NCI-H1417 (cell line): ENCODE data around the gene CERS5.
A peak's percentile ranks its signal among the peaks of the same experiment; 100 is the strongest.

ENCODE experiments used
- DNase-seq, 3 experiments: peaks; one replicate each; lab custom pipeline; 2025; lab: John Stamatoyannopoulos, UW

CERS5 gene

DNA sequence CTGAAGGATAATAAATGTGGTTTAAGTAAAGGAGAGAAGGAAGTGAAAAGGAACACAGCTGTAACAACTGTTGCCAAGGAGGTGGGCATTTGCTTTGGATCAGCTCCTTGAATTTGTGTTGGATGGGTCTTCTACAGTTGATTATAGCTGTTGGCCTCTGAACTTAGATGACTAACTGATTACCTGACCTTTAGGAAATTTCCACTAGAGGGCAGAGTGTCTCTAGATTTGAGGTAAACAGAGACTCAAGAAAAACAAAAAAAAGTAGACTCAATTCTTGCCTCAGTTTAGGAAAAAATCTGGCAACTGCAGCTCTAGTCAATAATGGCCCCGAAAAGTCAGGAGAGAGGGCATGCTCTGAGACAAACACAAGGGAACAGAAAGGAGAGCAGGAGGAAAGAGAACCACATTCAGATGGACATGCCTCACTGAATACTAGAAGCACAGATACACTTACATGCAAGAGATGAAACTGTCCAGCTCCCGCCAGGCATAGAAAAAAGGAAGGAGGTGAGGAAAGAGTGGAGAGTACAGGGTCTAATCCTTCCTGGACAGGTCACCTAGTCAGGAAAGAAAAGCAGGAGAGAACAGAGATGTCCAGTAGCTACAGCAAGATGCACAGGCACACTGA is 34.5 kb downstream of the CERS5 start:
- DNase-seq = peak in 2 of 3 experiments; percentile 40 to 50

DNA sequence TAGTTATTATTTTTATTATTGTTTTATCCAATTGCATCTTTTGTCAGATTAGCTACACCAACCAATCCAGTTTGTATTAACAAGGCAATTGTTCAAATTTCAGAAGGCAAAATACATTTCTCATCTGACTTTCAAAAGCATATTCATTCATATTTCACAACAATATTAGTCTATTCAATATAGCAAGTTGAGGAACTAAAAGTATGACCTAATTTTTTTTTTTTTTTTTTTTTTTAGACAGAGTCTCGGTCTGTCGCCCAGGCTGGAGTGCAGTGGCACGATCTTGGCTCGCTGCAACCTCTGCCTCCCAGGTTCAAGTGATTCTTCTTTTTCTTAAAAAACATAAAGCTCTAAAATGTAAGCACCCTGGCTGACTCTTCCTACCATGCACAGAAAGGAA is 37.9 kb downstream of the CERS5 start:
- DNase-seq = no peak

DNA sequence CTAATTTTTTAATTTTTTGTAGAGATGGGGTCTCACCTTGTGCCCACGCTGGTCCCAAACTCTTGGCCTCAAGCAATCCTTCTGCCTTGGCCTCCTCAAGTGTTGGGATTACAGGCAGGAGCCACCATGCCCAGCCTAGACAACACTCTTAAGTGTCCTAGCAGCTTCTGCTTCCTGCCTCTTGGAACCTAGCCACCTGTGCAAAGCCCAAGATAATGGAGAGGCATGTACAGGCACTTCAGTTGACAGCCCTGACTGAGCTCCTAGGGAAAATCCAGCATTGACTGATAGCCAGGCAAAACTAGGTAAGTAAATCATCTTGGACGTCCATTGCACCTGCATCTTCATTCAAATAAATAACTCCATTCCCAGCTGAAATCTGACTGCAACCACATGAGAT is 39.6 kb downstream of the CERS5 start:
- DNase-seq = peak in 2 of 3 experiments; percentile 70 to 78

DNA sequence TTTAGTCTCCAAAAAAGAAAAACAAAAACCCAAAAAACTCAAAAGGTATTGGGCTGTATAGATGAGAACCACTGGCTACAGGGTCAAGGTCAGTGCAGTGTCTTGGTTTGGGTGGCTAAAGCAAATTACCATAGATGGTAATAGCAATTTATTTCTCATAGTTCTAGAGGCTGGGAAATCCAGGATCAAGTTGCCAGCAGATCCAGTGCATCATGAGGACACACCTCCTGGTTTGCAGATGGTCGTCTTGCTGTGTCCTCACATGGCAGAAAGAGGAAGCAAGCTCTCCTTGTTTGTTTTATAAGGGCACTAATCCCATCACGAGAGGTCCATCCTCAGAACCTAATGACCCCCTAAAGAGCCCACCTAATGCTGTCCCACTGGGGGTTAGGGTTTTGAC is 44.0 kb downstream of the CERS5 start:
- no peak for DNase-seq

DNA sequence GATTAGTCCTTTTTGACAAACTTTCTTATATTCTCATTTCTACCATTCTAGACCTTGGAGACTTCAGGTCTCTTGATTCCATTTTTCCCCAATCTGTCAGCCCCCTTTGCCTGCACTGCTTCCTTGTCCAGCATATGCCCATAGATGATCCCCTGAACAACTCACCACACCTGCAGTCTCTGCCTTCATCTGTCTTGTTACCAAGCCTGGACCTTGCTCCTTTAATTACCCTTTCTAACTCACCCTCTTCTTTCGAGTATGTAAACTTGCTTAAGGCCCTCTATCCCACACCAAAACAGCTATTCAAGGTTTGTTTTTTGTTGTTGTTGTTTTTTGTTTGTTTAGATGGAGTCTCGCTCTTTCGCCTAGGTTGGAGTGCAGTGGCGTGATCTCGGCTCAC is 45.5 kb downstream of the CERS5 start:
- no peak for DNase-seq

DNA sequence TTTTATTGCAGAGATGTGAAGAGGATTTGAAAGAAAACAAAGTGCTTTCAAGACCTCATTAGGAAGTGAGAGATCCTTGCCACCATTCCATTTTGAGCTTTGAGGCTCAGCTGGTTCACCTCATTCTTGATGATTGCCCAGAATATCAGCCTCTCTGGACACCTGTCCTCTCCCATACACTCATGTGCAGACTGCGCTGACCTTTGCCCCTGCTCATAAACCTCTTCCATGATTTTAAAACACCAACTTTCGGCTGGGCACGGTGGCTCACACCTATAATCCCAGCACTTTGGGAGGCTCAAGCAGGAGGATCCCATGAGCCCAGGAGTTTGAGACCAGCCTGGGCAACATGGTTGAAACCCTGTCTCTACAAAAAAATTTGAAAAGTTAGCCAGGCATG is 46.2 kb downstream of the CERS5 start:
- DNase-seq = no peak

DNA sequence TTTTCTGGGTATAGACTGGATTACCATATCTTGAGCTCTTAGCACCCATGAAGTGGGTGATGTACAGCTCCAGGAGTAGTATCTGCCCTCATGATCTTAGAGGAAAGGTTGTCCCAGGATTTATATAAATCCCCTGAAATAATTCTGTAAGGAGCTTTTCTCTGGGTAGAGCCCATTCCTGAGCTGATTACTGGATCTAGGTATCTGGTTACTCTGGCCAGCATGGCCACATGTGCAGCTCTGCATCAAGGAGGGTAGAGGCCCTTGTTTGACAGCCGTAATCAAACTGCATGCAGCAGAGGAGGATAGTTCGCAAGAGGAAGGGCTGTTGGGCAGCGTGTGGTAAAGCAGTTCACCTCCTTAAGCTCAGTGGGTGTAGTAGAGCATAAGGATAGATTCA is 46.6 kb downstream of the CERS5 start:
- DNase-seq = no peak

DNA sequence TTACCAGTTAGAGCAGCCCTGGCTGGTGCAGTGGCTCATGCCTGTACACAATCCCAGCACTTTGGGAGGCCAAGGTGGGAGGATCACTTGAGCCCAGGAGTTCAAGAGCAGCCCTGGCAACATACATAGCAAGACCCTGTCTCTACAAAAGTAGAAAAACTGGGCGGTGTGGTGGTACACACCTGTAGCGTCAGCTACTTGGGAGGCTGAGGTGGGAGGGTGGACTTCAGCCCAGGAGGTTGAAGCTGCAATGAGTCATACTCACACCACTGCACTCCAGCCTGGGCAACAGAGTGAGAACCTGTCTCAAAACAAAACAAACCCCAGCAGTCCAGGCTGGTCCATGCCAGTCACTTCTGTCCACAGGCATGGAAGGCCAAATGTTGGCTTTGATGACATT is 47.8 kb downstream of the CERS5 start:
- no peak for DNase-seq

DNA sequence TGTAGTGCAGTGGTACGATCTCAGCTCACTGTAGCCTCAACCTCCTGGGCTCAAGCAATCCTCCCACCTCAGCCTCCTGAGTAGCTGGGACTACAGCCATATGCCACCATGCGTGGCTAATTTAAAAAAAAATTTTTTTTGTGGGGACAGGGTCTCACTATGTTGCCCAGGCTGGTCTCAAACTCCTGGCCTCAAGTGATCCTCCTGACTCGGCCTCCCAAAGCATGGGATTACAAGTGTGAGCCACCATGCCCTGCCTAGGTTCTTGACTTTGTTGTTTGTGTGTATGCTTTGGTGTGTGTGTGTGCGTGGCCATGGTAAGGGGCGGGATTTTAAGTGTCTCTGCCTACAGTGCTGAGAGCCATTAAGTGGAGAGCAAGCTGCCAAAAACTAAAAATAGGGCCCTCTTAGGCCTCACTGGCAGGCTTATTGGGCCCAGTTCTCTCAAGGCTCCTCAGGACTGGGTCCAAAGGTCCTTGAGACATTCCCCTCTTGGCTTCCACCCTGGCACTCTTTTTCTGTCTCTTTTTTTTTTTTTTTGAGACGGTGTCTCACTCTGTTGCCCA is 50.0 kb downstream of the CERS5 start:
- DNase-seq = peak in 1 of 3 experiments; percentile 43

DNA sequence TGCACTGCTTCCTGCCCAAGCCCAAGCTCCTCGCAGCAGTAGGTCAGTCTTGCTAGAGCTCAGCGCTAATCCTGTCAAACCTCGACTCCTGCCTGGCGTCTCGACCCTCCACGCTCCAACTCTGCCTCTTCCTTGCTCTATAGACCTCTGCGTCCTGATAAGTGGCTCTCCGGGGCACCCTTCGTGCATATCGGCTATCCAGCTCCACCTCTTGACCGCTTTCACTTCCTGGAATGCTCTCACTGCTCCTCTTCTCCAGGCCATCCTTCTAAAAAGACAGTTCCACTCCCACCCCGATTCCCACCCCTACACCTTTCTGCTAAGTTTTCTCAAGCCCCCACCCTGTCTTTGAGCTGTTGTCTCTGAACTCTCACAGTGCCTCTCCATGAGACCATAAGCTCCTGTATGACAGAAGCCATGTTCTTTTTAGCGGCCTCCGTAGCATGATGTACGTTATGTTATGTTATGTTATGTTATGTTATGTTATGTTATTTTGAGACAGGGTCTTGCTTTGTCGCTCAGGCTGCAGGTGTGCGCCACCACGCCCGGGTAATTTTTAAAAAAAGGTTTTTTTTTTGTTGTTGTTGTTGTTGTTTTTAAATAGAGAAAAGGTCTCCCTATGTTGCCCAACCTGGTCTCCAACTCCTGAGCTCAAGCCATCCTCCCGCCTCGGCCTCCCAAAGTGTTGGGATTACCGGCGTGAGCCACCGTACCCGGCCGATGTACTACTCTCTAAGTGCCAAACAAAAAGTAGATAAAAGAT is 54.5 kb downstream of the CERS5 start:
- peak in 1 of 3 experiments; percentile 51 for DNase-seq

DNA sequence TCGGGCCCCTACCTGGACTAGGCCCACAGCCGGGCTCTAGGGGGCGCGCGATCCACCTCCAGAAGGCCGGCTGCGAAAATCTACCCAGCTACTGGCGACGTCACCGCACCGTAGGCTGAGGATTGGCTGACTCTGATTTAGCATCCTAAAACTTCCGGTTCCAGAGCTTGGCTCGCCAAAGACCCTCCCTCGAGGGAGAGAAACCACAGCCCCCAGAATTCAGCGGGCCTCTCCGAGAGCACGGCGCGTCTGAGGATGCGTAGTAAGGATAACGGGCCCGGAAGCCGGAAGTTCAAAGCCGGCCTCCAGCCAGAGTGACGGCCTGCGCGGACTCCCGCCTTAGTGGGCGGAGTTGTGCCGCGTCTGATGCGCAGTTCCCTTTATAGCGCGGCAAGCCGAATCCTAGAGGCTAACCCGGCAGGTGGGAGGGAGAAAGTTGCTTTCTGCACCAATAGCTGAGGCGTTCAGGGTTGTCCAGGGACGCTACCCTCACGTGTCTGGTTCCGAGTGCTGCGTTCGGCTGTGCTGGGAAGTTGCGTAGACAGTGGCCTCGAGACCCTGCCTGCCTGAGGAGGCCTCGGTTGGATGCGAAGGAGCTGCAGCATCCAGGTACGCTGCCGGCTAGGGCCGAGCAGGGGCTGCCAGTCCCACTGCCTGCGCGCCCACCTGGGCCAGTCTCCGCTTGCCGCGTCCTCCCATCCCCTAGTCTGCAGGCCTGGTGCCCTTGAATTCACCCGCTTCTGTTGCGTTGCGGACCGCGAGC is 55.3 kb downstream of the CERS5 start, which contains the start of gene COX14:
Gene COX14, plus strand, starts transcription at position 544 of the 763 bp plus-strand sequence. CDS start 7,808 bp downstream, outside the sequence.
- peak; percentile 100 for DNase-seq

DNA sequence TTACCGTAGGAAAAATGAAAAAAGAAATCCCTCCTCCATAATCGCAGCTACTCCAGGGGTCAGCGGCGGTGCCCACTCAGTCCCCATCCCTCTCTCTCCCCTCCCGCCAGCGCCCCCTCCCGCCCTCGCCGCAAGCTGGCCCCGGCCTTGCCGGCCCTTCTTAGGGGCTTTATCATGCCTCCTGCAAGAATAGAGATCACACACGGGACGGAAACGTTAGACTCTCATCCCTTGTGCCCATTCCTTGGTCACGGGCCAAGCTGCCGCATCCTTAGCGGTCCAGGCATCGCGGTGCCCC is 55.8 kb downstream of the CERS5 start:
- DNase-seq = no peak

DNA sequence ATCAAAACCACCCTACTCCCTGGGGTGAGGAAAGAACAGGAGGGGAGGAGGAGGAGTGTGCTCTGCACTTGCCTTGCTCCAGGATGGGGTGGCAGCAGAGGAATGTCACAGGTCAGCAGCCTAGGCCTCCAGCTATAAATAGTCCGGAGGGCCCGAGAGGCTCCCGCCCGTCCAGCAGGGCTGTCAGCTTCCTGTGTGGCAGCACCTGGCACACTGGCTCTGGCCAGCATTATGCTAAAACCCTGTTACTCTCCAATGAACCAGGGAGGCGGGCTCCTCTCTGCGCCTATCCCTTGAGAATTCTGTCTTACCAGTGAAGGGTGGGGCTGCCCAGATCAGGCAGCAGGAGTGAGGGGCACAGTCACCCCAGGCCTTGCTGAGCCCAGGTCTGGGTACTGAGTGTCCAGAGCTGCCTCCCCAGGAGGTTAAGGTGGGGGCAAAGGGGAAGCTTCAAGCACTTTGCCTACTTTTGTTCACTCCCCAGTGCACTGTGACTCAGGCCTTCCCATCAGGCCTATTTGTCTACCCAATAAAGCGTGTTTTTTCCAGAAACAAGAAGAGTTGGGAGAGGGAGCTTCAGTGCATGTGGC is 56.3 kb downstream of the CERS5 start:
- peak in 2 of 3 experiments; percentile 43 to 69 for DNase-seq

DNA sequence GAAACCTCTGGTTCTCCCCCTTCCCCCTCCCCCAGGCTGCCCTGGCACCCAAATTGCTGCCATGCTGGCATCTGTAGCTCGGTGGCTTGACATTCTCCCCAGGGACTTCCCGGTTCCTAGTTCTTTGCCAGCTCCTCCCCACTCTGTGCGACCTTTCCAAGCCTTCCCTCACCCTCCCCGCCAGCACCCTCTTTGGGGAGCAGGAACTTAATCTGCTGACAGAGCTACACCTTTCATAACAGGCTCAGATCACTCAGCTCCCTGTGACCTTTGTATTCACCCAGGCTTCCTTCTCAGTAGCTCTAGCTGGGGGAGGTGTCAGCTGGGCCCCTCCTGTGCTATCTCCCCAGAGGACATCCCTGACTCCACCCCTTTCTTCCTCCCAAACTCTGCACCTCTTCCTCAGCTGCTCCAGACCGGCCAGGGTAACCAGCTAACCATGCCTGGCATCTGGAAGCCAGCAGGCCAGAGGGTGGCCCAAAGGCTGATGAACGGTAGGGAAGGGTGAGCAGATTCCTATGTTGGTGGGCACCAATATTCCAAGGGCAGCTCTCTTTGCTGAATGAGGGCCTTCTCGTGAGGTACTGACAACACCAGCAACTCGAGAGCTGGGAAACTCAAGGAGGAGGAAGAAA is 56.9 kb downstream of the CERS5 start:
- peak in 1 of 3 experiments; percentile 34 for DNase-seq

DNA sequence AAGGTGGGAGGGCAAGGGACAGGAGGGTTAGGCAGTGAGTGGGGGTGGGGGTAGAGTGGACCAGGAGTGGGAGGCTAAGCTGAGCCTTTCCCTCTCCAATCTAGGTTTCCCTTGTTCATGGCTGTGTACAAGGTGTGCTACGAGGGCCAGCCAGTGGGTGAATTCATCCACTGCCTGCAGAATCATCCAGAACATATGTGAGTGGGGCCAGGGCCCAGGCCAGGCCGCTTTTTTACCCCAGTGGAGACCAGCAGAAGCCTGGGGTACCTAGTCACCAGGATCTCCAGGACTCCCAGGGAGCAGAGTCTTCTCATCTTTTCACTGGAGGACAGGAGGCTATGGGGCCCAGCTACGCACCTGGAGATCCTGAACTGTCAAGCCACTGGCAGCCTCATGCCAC is 57.9 kb downstream of the CERS5 start:
- no peak for DNase-seq

DNA sequence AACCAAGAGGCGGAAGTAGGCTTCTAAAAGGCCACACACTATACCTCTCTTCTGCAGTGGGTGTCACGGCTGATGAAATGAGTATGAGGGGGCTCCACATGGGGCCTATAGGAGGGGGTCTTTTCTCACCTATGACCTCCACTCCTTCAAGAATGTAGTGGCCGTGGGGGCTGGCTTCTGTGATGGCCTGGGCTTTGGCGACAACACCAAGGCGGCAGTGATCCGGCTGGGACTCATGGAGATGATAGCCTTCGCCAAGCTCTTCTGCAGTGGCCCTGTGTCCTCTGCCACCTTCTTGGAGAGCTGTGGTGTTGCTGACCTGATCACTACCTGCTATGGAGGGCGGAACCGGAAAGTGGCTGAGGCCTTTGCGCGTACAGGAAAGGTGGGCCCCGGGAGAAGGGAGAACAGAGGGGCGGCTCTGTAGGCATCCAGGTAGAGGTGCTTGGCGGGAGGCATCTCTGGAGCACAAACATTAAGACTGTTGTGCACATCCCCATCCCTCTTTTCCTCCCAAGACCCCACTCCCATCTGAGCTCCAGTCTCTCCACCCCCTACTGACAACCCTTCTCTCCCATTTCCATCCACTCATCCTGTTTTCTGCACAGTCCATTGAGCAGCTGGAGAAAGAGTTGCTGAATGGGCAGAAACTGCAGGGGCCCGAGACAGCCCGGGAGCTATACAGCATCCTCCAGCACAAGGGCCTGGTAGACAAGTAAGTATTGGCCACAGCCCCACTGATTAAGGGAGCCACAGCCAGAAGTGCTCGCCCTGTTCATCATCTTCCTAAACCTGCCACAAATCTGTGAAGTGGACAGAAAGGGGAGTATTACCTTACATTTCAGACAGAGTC is 59.5 kb downstream of the CERS5 start:
- peak in 1 of 3 experiments; percentile 42 for DNase-seq

DNA sequence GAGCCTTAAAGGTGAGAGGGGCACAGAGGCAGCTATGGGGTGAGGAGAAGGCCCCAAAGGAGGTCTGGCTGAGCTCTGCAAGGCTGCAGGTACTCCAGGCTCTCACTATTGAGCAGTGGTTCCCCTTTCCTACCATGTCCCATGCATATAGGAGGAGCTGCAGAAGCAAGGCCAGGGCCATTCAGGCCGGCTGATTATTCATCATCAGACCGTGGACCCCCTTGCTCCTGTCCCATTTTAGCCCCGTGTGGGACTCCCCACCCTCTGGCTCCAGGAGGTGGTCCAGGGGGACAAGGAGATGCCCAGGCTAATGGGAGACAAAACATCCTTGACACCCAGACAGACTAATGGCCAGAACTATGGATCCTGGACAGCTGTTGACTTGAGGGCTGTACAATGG is 60.3 kb downstream of the CERS5 start:
- no peak for DNase-seq

DNA sequence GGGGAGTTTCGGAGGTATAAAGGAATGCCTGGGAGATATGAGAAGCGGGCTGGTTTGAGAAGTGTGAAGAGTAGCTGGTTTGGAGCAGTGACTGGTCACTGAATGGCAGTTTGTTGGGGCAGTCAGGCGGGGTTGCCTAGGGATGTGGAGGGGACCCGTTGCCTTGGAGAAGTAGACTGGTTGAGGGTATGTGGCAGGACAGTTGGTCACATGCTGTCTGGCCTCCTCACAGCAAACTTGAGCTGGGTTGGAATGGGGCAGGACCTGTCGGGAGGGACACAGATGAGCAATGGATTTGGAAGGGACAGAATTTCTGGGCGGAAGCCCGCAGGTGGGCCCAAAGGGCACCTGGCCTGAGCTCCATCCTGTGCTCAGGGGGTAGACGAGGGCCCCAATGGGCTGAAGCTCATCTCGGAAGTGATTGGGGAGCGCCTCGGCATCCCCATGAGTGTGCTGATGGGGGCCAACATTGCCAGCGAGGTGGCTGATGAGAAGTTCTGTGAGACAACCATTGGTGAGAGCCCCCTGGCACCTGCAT is 61.2 kb downstream of the CERS5 start:
- no peak for DNase-seq

DNA sequence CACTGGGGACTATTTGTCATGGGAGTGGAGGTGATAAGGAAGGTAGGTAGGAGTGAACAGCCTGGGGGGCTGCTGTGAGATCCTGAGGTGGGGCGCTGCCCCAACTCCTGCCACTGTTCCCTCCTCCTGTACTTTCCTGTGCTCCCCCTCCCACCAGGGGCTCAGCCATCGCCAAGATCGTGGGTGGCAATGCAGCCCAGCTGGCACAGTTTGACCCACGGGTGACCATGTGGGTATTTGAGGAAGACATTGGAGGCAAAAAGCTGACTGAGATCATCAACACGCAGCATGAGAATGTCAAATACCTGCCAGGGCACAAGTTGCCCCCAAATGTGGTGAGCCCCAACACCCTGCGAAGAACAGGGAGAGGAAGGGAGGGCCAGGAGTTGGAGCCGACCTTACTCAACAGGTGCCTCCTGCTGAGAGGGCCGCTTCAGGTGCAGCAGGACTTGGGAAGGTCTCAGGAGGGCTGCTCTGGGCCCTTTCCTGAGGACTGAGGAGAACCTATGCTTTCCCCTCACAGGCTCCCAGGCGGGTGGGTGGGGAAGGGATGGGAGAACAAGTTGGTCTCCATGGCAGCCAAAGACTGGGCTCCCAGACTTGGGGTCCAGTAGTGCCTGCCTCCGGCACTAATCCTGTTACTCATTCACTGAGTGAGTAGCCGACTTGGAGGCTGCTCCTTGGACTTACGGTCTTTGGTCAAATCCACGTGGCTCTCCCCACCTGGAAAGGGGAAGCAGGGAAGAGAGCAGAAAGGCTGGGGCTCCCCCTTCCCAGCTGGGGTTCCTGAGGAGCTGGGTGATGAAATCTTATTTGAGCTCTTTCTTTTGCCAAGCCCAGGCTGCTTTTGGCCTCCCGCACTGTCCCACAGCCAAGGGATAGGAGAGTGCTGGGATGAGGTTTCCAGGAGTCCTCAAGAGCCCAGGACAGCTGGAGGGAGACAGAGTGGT is 62.5 kb downstream of the CERS5 start:
- DNase-seq = no peak
